ENCODE measurements around the gene JAML. TPM values are rescaled to one million over a fixed set of nuclear protein-coding genes. Genes with fewer than 3 reads are reported as not detected.

JAML gene
- total and polyA plus RNA-seq, 2 experiments from 2014 or later: 0.56 to 1.0 TPM

DNA sequence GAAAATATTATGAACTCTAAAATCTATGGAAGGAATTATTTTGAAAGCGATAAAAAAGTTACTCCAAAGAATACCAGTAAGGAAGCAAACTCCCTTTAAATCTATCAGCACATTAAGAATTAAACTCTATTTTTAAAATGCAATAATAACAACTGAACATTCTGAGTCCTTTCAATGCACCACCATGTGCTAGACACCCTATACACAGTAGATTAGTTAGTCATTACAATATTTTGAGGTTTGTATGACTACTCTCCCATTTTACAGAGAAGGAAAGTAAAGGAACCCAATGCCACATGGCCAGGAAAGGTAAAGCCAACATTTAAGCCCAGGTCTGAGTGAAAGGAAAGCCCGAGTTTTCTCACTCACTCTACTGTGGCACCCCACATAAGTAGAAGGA, 17.7 kb downstream of the JAML start:
- Mint-ChIP-seq H3K9me3 (no peaks in the 10 kb centered on the region), H3K4me3 (no peak overlapping the region), H3K27me3 (ENCODE audit: insufficient read depth, low read depth, poor library complexity) (peaks cover 13% of the 10 kb centered on the region), H3K27ac (no peak overlapping the region), H3K36me3 (ENCODE audit: low read depth) (no peaks in the 10 kb centered on the region), H3K4me1 (peaks cover 23% of the 10 kb centered on the region)
- Histone ChIP-seq H2AFZ (no peak overlapping the region), H4K20me1 (replicated peaks; ENCODE audit: insufficient read depth) (no peaks in the 10 kb centered on the region), H3K4me3 (no peak overlapping the region), H3K4me1 (ENCODE audit: insufficient read depth) (peaks cover 20% of the 10 kb centered on the region), H3K9me2 (ENCODE audit: insufficient read depth) (peaks cover 4% of the 10 kb centered on the region; the same call in 1 of the 2 replicates), H3K79me2 (replicated peaks; ENCODE audit: insufficient read depth) (no peaks in the 10 kb centered on the region), H3K36me3 (ENCODE audit: insufficient read depth) (no peaks in the 10 kb centered on the region), H3F3A (replicated peaks; ENCODE audit: low read depth) (no peaks in the 10 kb centered on the region), H3K27ac (ENCODE audit: low read depth) (no peak overlapping the region), H3K27me3 (ENCODE audit: insufficient read depth) (no peaks in the 10 kb centered on the region), H3K4me2 (no peak overlapping the region)
- no peak for DNase-seq (ENCODE audit: low spot score)
- ATAC-seq: no peak
- TF ChIP-seq EZH2phosphoT487 (IDR thresholded peaks at IDR 0.05; ENCODE audit: unreplicated experiment) (no peak), CREB1 (CRISPR knock-in tag; IDR thresholded peaks at IDR 0.05; ENCODE audit: low read depth) (no peak)

GRCh38 chr11:118206391-118207031, 18.3 kb downstream of the JAML start:
- Mint-ChIP-seq H3K27me3 (ENCODE audit: insufficient read depth, low read depth, poor library complexity) (peaks cover 13% of the 10 kb centered on the region), H3K9me3 (no peaks in the 10 kb centered on the region), H3K4me3 (no peak overlapping the region), H3K4me1 (peaks cover 17% of the 10 kb centered on the region), H3K36me3 (ENCODE audit: low read depth) (no peaks in the 10 kb centered on the region), H3K27ac (no peak overlapping the region)
- no peaks in the 10 kb centered on the region for H3K79me2 ChIP-seq (replicated peaks; ENCODE audit: insufficient read depth)
- H3K27me3 ChIP-seq (ENCODE audit: insufficient read depth): no peaks in the 10 kb centered on the region
- no peaks in the 10 kb centered on the region for H3F3A ChIP-seq (replicated peaks; ENCODE audit: low read depth)
- H3K9me2 ChIP-seq (ENCODE audit: insufficient read depth): peaks cover 6% of the 10 kb centered on the region; the same call in 1 of the 2 replicates
- peak overlapping the region; percentile 29; the same call in 1 of the 2 replicates for H2AFZ ChIP-seq
- peaks cover 15% of the 10 kb centered on the region for H3K4me1 ChIP-seq (ENCODE audit: insufficient read depth)
- H3K4me3 ChIP-seq: no peak overlapping the region
- H3K27ac ChIP-seq (ENCODE audit: low read depth): no peak overlapping the region
- DNase-seq (ENCODE audit: low spot score): no peak
- ATAC-seq: no peak
- H4K20me1 ChIP-seq (replicated peaks; ENCODE audit: insufficient read depth): no peaks in the 10 kb centered on the region
- peak overlapping the region; percentile 12; the same call in 1 of the 2 replicates for H3K4me2 ChIP-seq
- no peaks in the 10 kb centered on the region for H3K36me3 ChIP-seq (ENCODE audit: insufficient read depth)
- TF ChIP-seq, protein P1, sequence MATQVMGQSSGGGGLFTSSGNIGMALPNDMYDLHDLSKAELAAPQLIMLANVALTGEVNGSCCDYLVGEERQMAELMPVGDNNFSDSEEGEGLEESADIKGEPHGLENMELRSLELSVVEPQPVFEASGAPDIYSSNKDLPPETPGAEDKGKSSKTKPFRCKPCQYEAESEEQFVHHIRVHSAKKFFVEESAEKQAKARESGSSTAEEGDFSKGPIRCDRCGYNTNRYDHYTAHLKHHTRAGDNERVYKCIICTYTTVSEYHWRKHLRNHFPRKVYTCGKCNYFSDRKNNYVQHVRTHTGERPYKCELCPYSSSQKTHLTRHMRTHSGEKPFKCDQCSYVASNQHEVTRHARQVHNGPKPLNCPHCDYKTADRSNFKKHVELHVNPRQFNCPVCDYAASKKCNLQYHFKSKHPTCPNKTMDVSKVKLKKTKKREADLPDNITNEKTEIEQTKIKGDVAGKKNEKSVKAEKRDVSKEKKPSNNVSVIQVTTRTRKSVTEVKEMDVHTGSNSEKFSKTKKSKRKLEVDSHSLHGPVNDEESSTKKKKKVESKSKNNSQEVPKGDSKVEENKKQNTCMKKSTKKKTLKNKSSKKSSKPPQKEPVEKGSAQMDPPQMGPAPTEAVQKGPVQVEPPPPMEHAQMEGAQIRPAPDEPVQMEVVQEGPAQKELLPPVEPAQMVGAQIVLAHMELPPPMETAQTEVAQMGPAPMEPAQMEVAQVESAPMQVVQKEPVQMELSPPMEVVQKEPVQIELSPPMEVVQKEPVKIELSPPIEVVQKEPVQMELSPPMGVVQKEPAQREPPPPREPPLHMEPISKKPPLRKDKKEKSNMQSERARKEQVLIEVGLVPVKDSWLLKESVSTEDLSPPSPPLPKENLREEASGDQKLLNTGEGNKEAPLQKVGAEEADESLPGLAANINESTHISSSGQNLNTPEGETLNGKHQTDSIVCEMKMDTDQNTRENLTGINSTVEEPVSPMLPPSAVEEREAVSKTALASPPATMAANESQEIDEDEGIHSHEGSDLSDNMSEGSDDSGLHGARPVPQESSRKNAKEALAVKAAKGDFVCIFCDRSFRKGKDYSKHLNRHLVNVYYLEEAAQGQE (IDR thresholded peaks at IDR 0.05; ENCODE audit: unreplicated experiment): no peak
- TF ChIP-seq ZNF114 (CRISPR knock-in tag; IDR thresholded peaks at IDR 0.05) (no peak), NANOG (IDR thresholded peaks at IDR 0.05; ENCODE audit: borderline replicate concordance) (no peak), POLR2AphosphoS5 (IDR thresholded peaks at IDR 0.05; ENCODE audit: low read depth) (no peak), EZH2 (IDR thresholded peaks at IDR 0.05; ENCODE audit: low read depth, unreplicated experiment) (no peak), ETS1 (IDR thresholded peaks at IDR 0.05) (no peak)
- TF ChIP-seq, protein P2, sequence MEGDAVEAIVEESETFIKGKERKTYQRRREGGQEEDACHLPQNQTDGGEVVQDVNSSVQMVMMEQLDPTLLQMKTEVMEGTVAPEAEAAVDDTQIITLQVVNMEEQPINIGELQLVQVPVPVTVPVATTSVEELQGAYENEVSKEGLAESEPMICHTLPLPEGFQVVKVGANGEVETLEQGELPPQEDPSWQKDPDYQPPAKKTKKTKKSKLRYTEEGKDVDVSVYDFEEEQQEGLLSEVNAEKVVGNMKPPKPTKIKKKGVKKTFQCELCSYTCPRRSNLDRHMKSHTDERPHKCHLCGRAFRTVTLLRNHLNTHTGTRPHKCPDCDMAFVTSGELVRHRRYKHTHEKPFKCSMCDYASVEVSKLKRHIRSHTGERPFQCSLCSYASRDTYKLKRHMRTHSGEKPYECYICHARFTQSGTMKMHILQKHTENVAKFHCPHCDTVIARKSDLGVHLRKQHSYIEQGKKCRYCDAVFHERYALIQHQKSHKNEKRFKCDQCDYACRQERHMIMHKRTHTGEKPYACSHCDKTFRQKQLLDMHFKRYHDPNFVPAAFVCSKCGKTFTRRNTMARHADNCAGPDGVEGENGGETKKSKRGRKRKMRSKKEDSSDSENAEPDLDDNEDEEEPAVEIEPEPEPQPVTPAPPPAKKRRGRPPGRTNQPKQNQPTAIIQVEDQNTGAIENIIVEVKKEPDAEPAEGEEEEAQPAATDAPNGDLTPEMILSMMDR (conservative IDR thresholded peaks at IDR 0.05; ENCODE audit: low read depth in 2 of 2): no peak
